GM23338 (cell line): ENCODE measurements around the gene ARID3A. TPM values are rescaled to one million over a fixed set of nuclear protein-coding genes. Genes with fewer than 3 reads are reported as not detected.

Experiments used
- ATAC-seq: fragments of 200-7000 bp; cut with Tn5 transposase; 3 replicates; pipeline ENCODE4 v1.9.1; 2020
- DNase-seq: peaks from one replicate; pipeline ENCODE4 v3.0.0-alpha.2; 2015; ENCODE audit warnings: low spot score
- H2AFZ ChIP-seq: fragments of 200-600 bp; sonication (generic); 2 replicates; pipeline ENCODE4 v1.8.0; 2016; ENCODE audit warnings: antibody characterized with exemption, mild to moderate bottlenecking, moderate library complexity
- H3F3A ChIP-seq: fragments of 200-600 bp; sonication (generic); replicated peaks from 2 replicates; pipeline ENCODE4 v1.8.0; 2017; ENCODE audit warnings: antibody characterized with exemption, mixed run types, low read depth
- H3K27ac ChIP-seq: fragments of 200-600 bp; sonication (generic); 2 replicates; pipeline ENCODE4 v1.6.1; 2016; ENCODE audit warnings: low read depth
- H3K27me3 ChIP-seq: fragments of 200-600 bp; sonication (generic); 2 replicates; pipeline ENCODE4 v1.8.0; 2016; ENCODE audit warnings: mild to moderate bottlenecking, mixed run types, moderate library complexity; ENCODE audit not compliant: insufficient read depth
- H3K36me3 ChIP-seq: fragments of 200-600 bp; sonication (generic); 2 replicates; pipeline ENCODE4 v1.8.0; 2016; ENCODE audit warnings: mild to moderate bottlenecking; ENCODE audit not compliant: insufficient read depth
- H3K4me1 ChIP-seq: fragments of 200-600 bp; sonication (generic); 2 replicates; pipeline ENCODE4 v1.8.0; 2016; ENCODE audit warnings: mild to moderate bottlenecking, moderate library complexity; ENCODE audit not compliant: insufficient read depth
- H3K4me2 ChIP-seq: fragments of 200-600 bp; sonication (generic); 2 replicates; pipeline ENCODE4 v1.7.1; 2017; ENCODE audit warnings: mixed run types
- H3K4me3 ChIP-seq: fragments of 200-600 bp; sonication (generic); 2 replicates; pipeline ENCODE4 v1.6.1; 2016; ENCODE audit warnings: mixed run types
- H3K79me2 ChIP-seq: fragments of 200-600 bp; sonication (generic); replicated peaks from 2 replicates; pipeline ENCODE4 v1.8.0; 2017; ENCODE audit warnings: mild to moderate bottlenecking; ENCODE audit not compliant: insufficient read depth
- H3K9me2 ChIP-seq: fragments of 200-600 bp; sonication (generic); 2 replicates; pipeline ENCODE4 v1.8.0; 2017; ENCODE audit not compliant: insufficient read depth
- H4K20me1 ChIP-seq: fragments of 200-600 bp; sonication (generic); replicated peaks from 2 replicates; pipeline ENCODE4 v1.8.0; 2017; ENCODE audit warnings: mild to moderate bottlenecking; ENCODE audit not compliant: insufficient read depth
- H3K27ac Mint-ChIP-seq: 2 replicates; pipeline ENCODE4 v1.8.0; 2020; ENCODE audit warnings: inconsistent platforms, mild to moderate bottlenecking, moderate library complexity, mixed read lengths
- H3K27me3 Mint-ChIP-seq: 3 replicates; pipeline ENCODE4 v1.8.0; 2022; ENCODE audit warnings: low read depth, mild to moderate bottlenecking, moderate library complexity, mixed read lengths, inconsistent platforms; ENCODE audit not compliant: insufficient read depth, poor library complexity
- H3K36me3 Mint-ChIP-seq: 3 replicates; pipeline ENCODE4 v1.8.0; 2021; ENCODE audit warnings: low read depth, mild to moderate bottlenecking, inconsistent platforms, moderate library complexity, mixed read lengths
- H3K4me1 Mint-ChIP-seq: 3 replicates; pipeline ENCODE4 v1.8.0; 2020; ENCODE audit warnings: mild to moderate bottlenecking, inconsistent platforms, mixed read lengths
- H3K4me3 Mint-ChIP-seq: 3 replicates; pipeline ENCODE4 v1.8.0; 2021; ENCODE audit warnings: moderate library complexity, mild to moderate bottlenecking, inconsistent platforms, mixed read lengths
- H3K9me3 Mint-ChIP-seq: 3 replicates; pipeline ENCODE4 v1.8.0; 2020; ENCODE audit warnings: moderate library complexity, mild to moderate bottlenecking, inconsistent platforms, mixed read lengths
- CREB1 ChIP-seq: fragments of 250-450 bp; sonication (Bioruptor Pico); IDR thresholded peaks from 2 replicates; pipeline ENCODE4 v1.5.0; 2020; ENCODE audit warnings: low read depth, mild to moderate bottlenecking, moderate library complexity
- EZH2 ChIP-seq: fragments of 200-600 bp; sonication (generic); IDR thresholded peaks from one replicate; pipeline ENCODE4 v1.8.0; 2017; ENCODE audit warnings: antibody characterized with exemption, mild to moderate bottlenecking, low read depth; ENCODE audit not compliant: unreplicated experiment
- EZH2phosphoT487 ChIP-seq: fragments of 200-600 bp; sonication (generic); IDR thresholded peaks from one replicate; pipeline ENCODE4 v1.8.1; 2018; ENCODE audit warnings: antibody characterized with exemption; ENCODE audit not compliant: unreplicated experiment
- JUNB ChIP-seq: IDR thresholded peaks from one replicate; pipeline ENCODE4 v1.6.1; 2016; ENCODE audit warnings: antibody characterized with exemption; ENCODE audit not compliant: unreplicated experiment
- NANOG ChIP-seq: IDR thresholded peaks from 2 replicates; pipeline ENCODE4 v1.6.1; 2016; ENCODE audit warnings: antibody characterized with exemption, borderline replicate concordance
- POLR2AphosphoS5 ChIP-seq: IDR thresholded peaks from 2 replicates; pipeline ENCODE4 v1.6.1; 2016; ENCODE audit warnings: antibody characterized with exemption, low read depth
- REST ChIP-seq: IDR thresholded peaks from one replicate; pipeline ENCODE4 v1.6.1; 2018; ENCODE audit warnings: antibody characterized with exemption; ENCODE audit not compliant: unreplicated experiment
- STAT1 ChIP-seq: IDR thresholded peaks from one replicate; pipeline ENCODE4 v1.6.1; 2016; ENCODE audit warnings: antibody characterized with exemption; ENCODE audit not compliant: unreplicated experiment
- ZNF114 ChIP-seq: fragments of 250-450 bp; sonication (Bioruptor Pico); IDR thresholded peaks from 2 replicates; pipeline ENCODE4 v1.5.0; 2020; ENCODE audit warnings: mild to moderate bottlenecking, moderate library complexity
- ZNF331 ChIP-seq: fragments of 250-450 bp; sonication (Bioruptor Pico); IDR thresholded peaks from 2 replicates; pipeline ENCODE4 v1.5.0; 2020; ENCODE audit warnings: low read depth, mild to moderate bottlenecking, moderate library complexity
- ZNF462 ChIP-seq: fragments of 250-450 bp; sonication (Bioruptor Pico); IDR thresholded peaks from 2 replicates; pipeline ENCODE4 v1.5.0; 2020; ENCODE audit warnings: mild to moderate bottlenecking, moderate library complexity
- polyA plus RNA-seq: library from polyadenylated mRNA; unstranded; fragments of >200 nt; fragmentation: Nextera tagmentation; extraction: Ambion mirVana; gene quantifications from 2 replicates; pipeline ENCODE4 v1.2.1, GENCODE V29; 2016
- total RNA-seq: library from RNA; depleted of rRNA; stranded (reverse); fragments of >200 nt; shearing (Covaris generic); gene quantifications from 2 replicates; pipeline ENCODE4 v1.2.3, GENCODE V29; 2014

Gene ARID3A
- total and polyA plus RNA-seq, 2 experiments from 2014 or later = 33.6 to 51.6 TPM

- no peak for TF ChIP-seq REST
Measured at GRCh38 chr19:925526-926322, at the start of gene ARID3A (continued).

- no peaks in the 10 kb centered on the region for H3K4me1 ChIP-seq
- H4K20me1 ChIP-seq = no peaks in the 10 kb centered on the region
- H3F3A ChIP-seq = peaks cover 12% of the 10 kb centered on the region
- no peak overlapping the region for H3K4me3 ChIP-seq
- Mint-ChIP-seq H3K4me3 (no peak overlapping the region), H3K27me3 (peaks cover 18% of the 10 kb centered on the region), H3K36me3 (peaks cover 38% of the 10 kb centered on the region), H3K9me3 (peaks cover 11% of the 10 kb centered on the region), H3K27ac (no peak overlapping the region), H3K4me1 (no peaks in the 10 kb centered on the region)
- no peak overlapping the region for H2AFZ ChIP-seq
- no peaks in the 10 kb centered on the region for H3K79me2 ChIP-seq
- H3K9me2 ChIP-seq = no peaks in the 10 kb centered on the region
- H3K36me3 ChIP-seq = no peaks in the 10 kb centered on the region; the same call in 1 of the 2 replicates
- no peaks in the 10 kb centered on the region for H3K27me3 ChIP-seq
- H3K27ac ChIP-seq = no peak overlapping the region
- H3K4me2 ChIP-seq = no peak overlapping the region
- DNase-seq = no peak
- no peak for ATAC-seq
- TF ChIP-seq EZH2phosphoT487 (no peak), EZH2 (no peak), POLR2AphosphoS5 (no peak), CREB1 (CRISPR knock-in tag) (no peak), ZNF331 (CRISPR knock-in tag) (no peak), ZNF114 (CRISPR knock-in tag) (no peak), STAT1 (no peak), NANOG (no peak), REST (no peak), ZNF462 (no peak), JUNB (no peak)
Measured at GRCh38 chr19:876089-876488, 49.7 kb upstream of the ARID3A start.
